ENCODE measurements around the gene AGAP1.

The AGAP1 gene

GRCh38 chr2:236033462-236033861 lies 539.6 kb downstream of the AGAP1 start:
- DNase-seq = no peak

DNA sequence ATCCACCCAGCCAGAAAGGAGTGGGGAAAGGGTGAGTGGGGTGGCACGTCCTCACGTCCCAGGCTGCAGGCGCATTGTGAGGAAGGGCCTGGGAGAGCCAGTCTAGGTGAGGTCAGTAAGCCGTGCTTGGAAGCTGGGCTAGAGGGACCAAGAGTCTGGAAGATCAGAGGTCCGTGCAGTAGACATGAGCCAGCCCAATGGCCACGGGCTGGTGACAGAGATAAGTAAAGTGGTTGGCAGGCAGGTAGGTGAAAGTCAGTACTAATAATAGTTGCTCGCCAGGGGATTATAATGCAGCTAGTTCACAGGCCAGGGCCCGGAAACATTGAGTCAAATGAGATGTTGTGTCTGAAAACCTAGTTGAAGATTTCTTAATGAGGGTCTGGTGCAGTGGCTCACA lies 541.1 kb downstream of the AGAP1 start:
- DNase-seq = no peak

GRCh38 chr2:236036045-236036444 lies 542.2 kb downstream of the AGAP1 start:
- no peak for DNase-seq

- DNase-seq = no peak
Measured at GRCh38 chr2:236038096-236038495, 544.3 kb downstream of the AGAP1 start.

- no peak for DNase-seq
Measured at GRCh38 chr2:236040600-236041328, 546.9 kb downstream of the AGAP1 start.

DNA sequence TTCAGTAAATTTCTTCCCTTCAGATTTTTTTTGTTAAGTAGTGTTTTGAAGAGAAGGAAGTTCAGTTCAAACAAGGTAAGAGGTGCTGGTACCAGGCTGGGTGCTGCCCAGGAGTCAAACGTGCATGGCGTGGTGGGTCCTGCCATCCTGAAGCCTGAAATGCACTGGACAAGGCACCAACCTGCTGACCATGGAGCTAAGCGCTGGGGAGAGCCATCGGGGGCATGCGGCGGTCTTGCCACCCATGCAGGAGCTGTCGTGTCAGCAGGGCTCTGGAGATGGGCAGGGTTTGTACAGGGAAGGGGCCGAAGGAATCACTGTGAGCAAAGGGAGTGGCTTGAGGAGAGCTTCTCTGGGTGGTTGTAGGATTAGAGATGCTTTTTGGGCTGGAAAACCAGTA lies 547.8 kb downstream of the AGAP1 start:
- no peak for DNase-seq

DNA sequence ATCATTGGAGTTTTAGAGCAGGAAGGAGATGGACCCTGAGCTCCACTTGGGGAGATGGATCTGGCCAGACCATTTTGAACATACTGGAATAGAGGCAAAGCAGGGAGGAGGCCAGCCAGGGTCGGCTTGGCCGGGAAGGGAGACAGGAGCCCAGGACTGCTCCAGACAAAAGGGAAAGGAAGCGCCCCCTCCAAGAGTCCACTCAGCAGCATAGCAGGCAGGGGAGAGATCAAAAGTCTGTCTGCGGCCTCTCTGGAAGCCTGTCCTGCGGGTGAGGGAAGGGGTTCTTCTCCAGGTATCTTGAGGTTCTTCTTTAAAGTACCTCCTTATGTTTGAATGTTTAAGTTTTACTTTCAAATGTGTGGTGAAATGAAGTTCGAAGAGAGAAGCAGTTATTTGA lies 548.2 kb downstream of the AGAP1 start:
- no peak for DNase-seq

- DNase-seq = no peak
Measured at GRCh38 chr2:236044191-236044590, 550.3 kb downstream of the AGAP1 start.

DNA sequence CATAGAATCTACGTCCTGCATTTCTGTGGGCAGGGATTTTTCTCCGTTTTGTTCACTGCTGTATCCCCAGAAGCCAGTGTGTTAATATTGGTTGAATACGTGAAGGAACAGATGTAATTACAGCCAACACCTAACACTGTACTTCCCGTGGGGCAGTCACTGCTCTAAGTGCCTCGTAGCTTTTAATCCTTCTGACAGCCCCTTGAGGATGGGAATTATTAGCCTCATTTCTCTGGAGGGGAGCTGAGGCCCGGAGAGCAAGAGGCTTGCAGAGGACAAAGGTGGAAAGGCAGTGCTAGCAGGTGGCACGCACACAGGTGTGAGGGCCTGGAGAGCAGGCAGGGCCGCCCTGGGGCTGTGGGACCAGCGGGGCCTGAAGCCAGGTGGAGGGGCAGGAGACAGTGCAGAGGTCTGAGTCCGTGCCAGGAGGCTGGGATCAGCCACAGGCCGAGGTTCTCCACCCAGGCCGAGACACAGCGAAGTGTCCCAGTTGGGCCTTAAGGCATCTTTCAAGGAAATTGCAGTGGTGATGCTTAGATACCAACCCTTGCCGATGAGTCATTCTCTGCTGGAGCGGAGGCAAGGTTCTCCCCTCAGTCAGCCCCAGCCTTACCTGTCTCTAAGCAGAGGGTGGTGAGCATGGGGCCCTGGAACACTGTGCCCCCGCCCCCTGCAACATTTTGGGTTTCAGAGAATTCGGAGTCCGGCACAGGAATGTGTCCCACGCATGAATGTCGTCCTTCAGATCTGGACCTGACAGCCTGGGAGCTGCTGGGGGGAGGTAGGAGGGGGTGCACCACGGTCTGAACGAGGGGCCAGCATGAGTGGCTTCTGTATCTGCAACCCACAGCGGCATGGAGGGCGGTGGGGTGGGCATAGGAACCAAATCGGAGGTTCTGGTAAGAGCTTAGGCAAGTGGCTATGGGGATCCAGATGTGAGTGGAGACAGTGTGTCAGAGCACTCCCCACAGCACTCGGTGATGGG lies 551.7 kb downstream of the AGAP1 start:
- DNase-seq = no peak

DNA sequence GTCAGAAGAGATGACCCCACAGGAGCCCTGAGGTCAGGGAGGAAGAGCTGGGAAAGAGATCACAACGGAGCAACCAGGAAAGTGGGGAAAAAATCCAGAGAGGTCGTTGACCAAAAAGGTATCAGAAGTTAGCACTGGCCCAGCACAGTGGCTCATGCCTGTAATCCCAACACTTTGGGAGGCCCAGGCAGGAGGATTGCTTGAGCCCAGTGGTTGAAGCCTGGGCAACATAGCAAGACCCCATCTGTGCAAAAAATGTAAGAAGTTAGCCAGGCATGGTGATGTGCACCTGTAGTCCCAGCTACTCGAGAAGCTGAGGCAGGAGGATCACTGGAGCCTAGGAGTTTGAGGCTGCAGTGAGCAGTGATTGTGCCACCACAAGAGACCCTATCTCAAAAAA lies 552.9 kb downstream of the AGAP1 start:
- DNase-seq = no peak

GRCh38 chr2:236047176-236047575 lies 553.3 kb downstream of the AGAP1 start:
- DNase-seq = no peak

GRCh38 chr2:236047886-236048540 lies 554.2 kb downstream of the AGAP1 start:
- no peak for DNase-seq

DNA sequence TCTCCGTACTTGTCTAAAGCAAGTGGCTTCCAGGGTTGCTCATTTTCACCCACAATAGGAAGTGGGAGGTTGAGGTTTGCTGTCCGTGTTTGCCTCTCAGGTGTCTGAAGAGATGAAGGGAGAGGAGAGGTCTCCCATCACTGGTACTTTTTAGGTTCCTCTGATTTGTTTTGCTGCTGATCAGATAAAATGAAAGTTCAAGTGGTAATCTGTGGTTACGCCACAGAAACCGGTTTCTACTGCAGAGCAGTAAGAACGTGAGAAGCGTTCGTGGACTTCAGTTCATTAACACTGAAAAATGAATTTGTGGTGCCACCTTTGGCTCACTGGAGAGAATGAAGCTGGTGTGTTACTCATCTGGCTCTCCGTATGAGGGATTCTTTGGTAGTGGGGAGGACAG lies 556.1 kb downstream of the AGAP1 start:
- DNase-seq = no peak

DNA sequence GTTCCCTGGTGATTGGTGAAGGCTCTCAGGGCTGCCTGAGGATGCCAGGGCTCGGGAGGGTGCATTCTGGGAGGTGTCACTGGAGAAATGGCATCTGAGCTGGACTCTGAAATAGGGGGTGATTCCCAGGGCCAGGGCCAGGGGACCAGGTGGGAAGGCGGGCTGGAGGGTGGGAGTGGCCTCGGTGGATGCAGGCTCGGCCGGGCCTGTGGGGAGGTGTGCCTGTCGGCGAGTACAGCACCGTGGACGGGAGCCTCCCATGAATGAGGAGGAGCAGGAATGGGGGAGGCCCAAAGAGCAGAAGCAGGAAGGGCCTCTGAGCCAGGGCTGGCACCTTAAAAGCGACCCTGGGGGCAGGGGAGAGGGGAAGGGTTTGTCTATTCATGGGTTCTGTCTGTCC lies 557.5 kb downstream of the AGAP1 start:
- DNase-seq = no peak

DNA sequence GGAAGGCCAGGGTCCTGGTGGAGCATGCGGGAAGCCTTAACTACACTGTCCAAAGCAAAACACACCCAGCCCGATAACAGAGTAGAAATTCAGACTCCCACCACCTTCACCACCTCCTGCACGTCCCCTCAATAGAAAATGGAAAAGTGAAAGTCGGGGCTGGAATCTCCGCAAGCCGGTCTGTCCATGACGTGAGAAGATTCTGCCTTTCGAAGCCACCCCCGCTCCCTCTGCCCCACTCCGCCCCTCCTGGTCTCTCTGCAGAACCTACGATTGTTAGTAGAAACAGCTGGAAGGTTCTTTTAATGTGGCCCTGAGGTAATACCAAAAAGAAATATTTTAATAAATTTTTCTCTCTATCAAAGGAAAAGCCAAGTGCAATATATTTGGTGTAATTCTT lies 558.0 kb downstream of the AGAP1 start:
- no peak for DNase-seq

GRCh38 chr2:236052206-236052605 lies 558.4 kb downstream of the AGAP1 start:
- no peak for DNase-seq

DNA sequence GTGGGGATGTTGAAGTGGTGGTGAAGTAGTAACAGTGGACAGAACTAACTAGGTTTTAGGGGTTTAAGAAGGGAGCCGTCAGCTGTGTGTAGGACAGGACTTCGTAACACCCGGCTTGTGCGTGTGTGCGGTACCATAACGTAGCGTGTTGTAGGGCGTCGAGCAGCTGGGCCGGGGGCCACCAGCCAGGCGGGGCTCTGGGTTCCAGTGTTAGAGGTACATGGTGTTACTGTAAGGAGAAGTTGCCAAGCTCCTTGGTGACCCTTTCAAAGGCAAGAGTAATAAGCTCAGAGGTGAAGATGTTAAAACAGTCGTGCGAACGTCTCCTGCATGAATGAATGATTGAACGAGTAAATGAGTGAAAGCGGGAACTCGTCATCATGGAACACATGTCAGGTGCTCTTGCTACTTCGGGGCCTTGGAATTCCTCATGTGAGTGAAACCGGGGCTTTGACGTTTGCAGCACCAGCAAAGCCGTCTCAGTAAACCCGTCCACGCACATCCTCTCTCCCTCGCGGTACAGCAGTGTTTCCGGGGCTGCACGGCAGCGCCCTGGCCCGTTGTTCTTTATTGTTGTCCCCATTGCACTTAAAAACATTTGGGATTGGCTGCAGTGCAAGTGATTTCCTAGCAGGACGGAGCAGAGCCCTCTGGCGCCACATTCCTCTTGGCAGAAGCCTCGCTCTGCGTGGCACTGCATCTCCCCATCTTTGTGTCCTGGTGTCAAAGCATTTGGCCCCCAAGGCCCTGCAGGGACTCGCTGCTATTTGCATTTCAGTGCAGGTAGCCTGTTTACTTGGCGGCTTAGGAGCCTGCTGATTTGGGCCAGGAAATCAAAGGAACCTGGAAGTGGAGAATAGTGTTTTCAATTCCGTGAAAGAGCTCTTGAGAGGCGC lies 559.3 kb downstream of the AGAP1 start:
- DNase-seq = no peak

GRCh38 chr2:236054125-236054524 lies 560.3 kb downstream of the AGAP1 start:
- DNase-seq = no peak

DNA sequence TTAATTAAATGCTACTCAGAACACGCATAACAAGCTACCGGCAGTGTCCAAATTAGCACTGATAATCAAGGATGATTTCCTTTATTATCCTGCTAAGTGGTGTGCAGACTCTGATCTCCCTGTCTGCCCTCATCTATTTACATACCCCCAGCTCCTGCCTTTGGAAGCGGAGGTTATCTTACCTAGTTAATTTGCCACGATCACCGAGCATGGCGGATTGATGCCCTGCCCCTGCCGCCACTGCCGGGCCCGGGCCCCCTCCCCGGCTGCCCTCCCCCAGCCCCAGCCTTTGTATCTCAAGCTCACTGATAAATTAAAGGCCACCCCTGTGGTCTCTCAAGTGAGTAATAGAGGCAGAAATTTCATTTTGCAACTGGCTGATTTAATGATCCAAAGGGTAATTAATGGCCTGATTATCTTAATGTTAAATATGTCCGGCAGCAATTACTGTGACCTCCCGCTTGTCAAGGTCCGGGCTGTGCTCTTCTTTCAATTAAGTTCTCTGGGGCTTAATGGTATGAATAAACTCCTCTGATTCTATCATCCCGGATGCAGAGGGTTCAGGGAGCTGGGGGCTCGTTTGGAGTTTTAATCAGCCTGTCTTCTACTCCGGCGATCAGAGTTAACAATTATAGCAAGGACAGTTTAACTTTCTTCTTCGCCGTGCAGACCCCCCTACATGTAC lies 560.9 kb downstream of the AGAP1 start:
- no peak for DNase-seq

DNA sequence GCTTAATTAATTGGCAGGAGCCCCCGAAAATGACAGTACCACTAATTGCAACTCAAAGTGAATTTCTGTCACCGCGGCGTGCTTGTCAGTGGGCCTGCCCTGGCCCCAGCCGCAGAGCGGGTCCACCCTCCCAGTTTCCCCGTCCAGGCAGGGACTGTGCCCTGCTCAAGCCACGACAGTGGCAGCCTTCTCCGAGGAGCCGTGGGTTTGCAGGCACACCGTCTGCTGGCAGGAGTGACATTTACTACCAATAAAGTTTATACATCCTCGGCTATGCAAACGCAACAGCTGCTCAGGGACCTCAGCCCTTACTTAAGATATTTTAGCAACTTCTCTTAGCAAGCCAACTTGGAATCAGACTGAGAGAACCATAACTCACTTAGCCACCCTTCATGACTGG lies 561.6 kb downstream of the AGAP1 start:
- DNase-seq = no peak

- DNase-seq = no peak
Measured at GRCh38 chr2:236056141-236056540, 562.3 kb downstream of the AGAP1 start.

DNA sequence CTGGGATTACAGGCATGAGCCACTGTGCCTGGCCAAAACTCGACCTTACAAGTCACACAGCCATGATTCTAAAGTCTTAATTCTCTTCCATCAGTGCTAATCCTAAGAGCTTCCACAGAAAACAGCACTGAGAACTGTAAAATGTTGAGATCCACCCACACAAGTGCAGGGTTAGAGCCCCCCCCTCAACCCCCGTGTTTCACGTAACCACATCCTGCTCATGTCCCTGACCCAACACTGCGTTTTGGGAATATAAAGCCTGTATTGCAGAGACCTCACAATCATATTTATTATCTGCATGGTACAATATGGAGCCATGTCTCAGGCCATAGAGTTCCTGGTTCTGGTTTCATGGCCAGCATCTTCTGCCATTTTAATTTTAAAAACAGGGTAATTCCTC lies 563.5 kb downstream of the AGAP1 start:
- no peak for DNase-seq
